IMR-90 (cell line): Measurements from ENCODE around the gene RALGPS1. TPM values are rescaled to one million over a fixed set of nuclear protein-coding genes. Genes with fewer than 3 reads are reported as not detected.

ENCODE experiments used
- ATAC-seq: fragments of 200-7000 bp; cut with Tn5 transposase; 2 replicates; pipeline ENCODE4 v1.9.1; 2020; ENCODE audit warnings: low read depth, mild to moderate bottlenecking, moderate library complexity
- BruUV-seq: library from RNA; stranded (reverse); fragments of 400-500 nt; replicated peaks from 2 replicates; lab custom pipeline; 2021; lab: Mats Ljungman, UMichigan
- CTCF ChIA-PET: fragments of 300-600 bp; formaldehyde crosslinking; extraction: SDS; loops from one replicate; lab custom pipeline; 2021; ENCODE audit warnings: antibody characterized with exemption; lab: Yijun Ruan, JAX
- POLR2A ChIA-PET: fragments of 300-600 bp; sonication (Branson Sonifier 250); formaldehyde crosslinking; loops from one replicate; lab custom pipeline; 2022; ENCODE audit warnings: antibody characterized with exemption; ENCODE audit not compliant: unreplicated experiment; lab: Charles Lee
- DNase-seq: peaks from one replicate; pipeline ENCODE4 v3.0.0; 2013
- H2AFZ ChIP-seq: replicated peaks from 2 replicates; pipeline ENCODE3; 2013; ENCODE audit warnings: low read length, mild to moderate bottlenecking; ENCODE audit not compliant: poor library complexity
- H2AK5ac ChIP-seq: 2 replicates; pipeline ENCODE4 v1.6.1; 2013; ENCODE audit warnings: low read depth, low read length, inconsistent platforms
- H2AK9ac ChIP-seq: replicated peaks from 2 replicates; pipeline ENCODE3; 2013; ENCODE audit warnings: mild to moderate bottlenecking, low read depth, low read length, moderate library complexity; ENCODE audit not compliant: poor library complexity
- H2BK120ac ChIP-seq: 2 replicates; pipeline ENCODE4 v1.6.1; 2013; ENCODE audit warnings: low read depth, low read length, inconsistent platforms
- H2BK15ac ChIP-seq: 3 replicates; pipeline ENCODE4 v1.6.1; 2013; ENCODE audit warnings: low read depth, low read length, inconsistent platforms
- H2BK20ac ChIP-seq: 2 replicates; pipeline ENCODE4 v1.6.1; 2013; ENCODE audit warnings: low read depth, mild to moderate bottlenecking, inconsistent platforms, low read length, moderate library complexity
- H2BK5ac ChIP-seq: 2 replicates; pipeline ENCODE4 v1.6.1; 2013; ENCODE audit warnings: mild to moderate bottlenecking, low read depth, low read length, inconsistent platforms; ENCODE audit not compliant: poor library complexity, severe bottlenecking
- H3K14ac ChIP-seq: replicated peaks from 2 replicates; pipeline ENCODE4 v1.6.1; 2013; ENCODE audit warnings: low read depth, low read length, inconsistent platforms
- H3K18ac ChIP-seq: 2 replicates; pipeline ENCODE4 v1.6.1; 2013; ENCODE audit warnings: low read depth, low read length, control low read depth
- H3K23ac ChIP-seq: 2 replicates; pipeline ENCODE4 v1.6.1; 2013; ENCODE audit warnings: low read depth, low read length, inconsistent platforms
- H3K27ac ChIP-seq: 2 replicates; pipeline ENCODE4 v1.5.1; 2013; ENCODE audit warnings: mild to moderate bottlenecking, control low read depth, low read length; ENCODE audit not compliant: insufficient read depth
- H3K27me3 ChIP-seq: 2 replicates; pipeline ENCODE4 v1.6.1; 2013; ENCODE audit warnings: low read length; ENCODE audit not compliant: control insufficient read depth, insufficient read depth
- H3K36me3 ChIP-seq: 2 replicates; pipeline ENCODE4 v1.6.1; 2013; ENCODE audit warnings: low read length, mixed read lengths; ENCODE audit not compliant: control insufficient read depth, insufficient read depth
- H3K4ac ChIP-seq: 2 replicates; pipeline ENCODE4 v1.6.1; 2013; ENCODE audit warnings: low read depth, low read length, inconsistent platforms
- H3K4me1 ChIP-seq: 2 replicates; pipeline ENCODE4 v1.6.1; 2013; ENCODE audit warnings: low read length, mixed read lengths; ENCODE audit not compliant: control insufficient read depth, insufficient read depth
- H3K4me2 ChIP-seq: 2 replicates; pipeline ENCODE4 v1.6.1; 2013; ENCODE audit warnings: low read depth, mild to moderate bottlenecking, control low read depth, low read length, moderate library complexity
- H3K4me3 ChIP-seq: 2 replicates; pipeline ENCODE4 v1.5.1; 2013; ENCODE audit warnings: low read depth, mild to moderate bottlenecking, control low read depth, low read length, moderate library complexity; ENCODE audit not compliant: insufficient read depth
- H3K56ac ChIP-seq: 2 replicates; pipeline ENCODE4 v1.6.1; 2013; ENCODE audit warnings: low read length, inconsistent platforms; ENCODE audit not compliant: insufficient read depth; ENCODE audit errors: extremely low read depth
- H3K79me1 ChIP-seq, 2 experiments: 2 replicates each; pipeline ENCODE4 v1.6.1; 2013; ENCODE audit warnings: low read length in 2 of 2, inconsistent platforms in 1 of 2, low read depth in 1 of 2
- H3K9ac ChIP-seq: 2 replicates; pipeline ENCODE4 v1.6.1; 2013; ENCODE audit warnings: low read depth, low read length, control low read depth
- H3K9me1 ChIP-seq: 2 replicates; pipeline ENCODE4 v1.6.1; 2013; ENCODE audit warnings: low read length, inconsistent platforms; ENCODE audit not compliant: insufficient read depth
- H3K9me3 ChIP-seq: 2 replicates; pipeline ENCODE4 v1.6.1; 2013; ENCODE audit warnings: low read length; ENCODE audit not compliant: control insufficient read depth, insufficient read depth
- H4K20me1 ChIP-seq: 2 replicates; pipeline ENCODE4 v1.6.1; 2013; ENCODE audit warnings: low read length, inconsistent platforms; ENCODE audit not compliant: insufficient read depth
- H4K5ac ChIP-seq: 2 replicates; pipeline ENCODE4 v1.6.1; 2013; ENCODE audit warnings: mild to moderate bottlenecking, low read depth, low read length, control low read depth
- H4K8ac ChIP-seq, 2 experiments: 2 replicates each; pipeline ENCODE4 v1.6.1; 2013; ENCODE audit warnings: low read depth in 2 of 2, low read length in 2 of 2, control low read depth in 1 of 2, inconsistent platforms in 1 of 2
- H4K91ac ChIP-seq: 2 replicates; pipeline ENCODE4 v1.6.1; 2013; ENCODE audit warnings: low read depth, low read length, inconsistent platforms; ENCODE audit not compliant: insufficient read depth
- BHLHE40 ChIP-seq: fragments of 150-350 bp; IDR thresholded peaks from 2 replicates; pipeline ENCODE4 v1.6.1; 2016; ENCODE audit warnings: mild to moderate bottlenecking, low read depth, low read length
- CEBPB ChIP-seq: IDR thresholded peaks from 2 replicates; pipeline ENCODE4 v1.6.1; 2012; ENCODE audit warnings: low read depth, low read length, improper control_type of control experiment
- CHD1 ChIP-seq: IDR thresholded peaks from 2 replicates; pipeline ENCODE4 v1.6.1; 2012; ENCODE audit warnings: low read depth, low read length, improper control_type of control experiment
- ELK1 ChIP-seq: fragments of 150-350 bp; IDR thresholded peaks from 2 replicates; pipeline ENCODE4 v1.6.1; 2016; ENCODE audit warnings: low read depth, mild to moderate bottlenecking, low read length, moderate library complexity, borderline replicate concordance
- FOS ChIP-seq: fragments of 150-350 bp; IDR thresholded peaks from 2 replicates; pipeline ENCODE4 v1.6.1; 2016; ENCODE audit warnings: low read depth, low read length
- MAFK ChIP-seq: IDR thresholded peaks from 2 replicates; pipeline ENCODE4 v1.6.1; 2012; ENCODE audit warnings: low read depth, low read length, improper control_type of control experiment
- MAZ ChIP-seq: IDR thresholded peaks from 2 replicates; pipeline ENCODE4 v1.6.1; 2012; ENCODE audit warnings: low read depth, mild to moderate bottlenecking, low read length, improper control_type of control experiment, moderate library complexity, borderline replicate concordance
- MXI1 ChIP-seq: IDR thresholded peaks from 2 replicates; pipeline ENCODE4 v1.6.1; 2012; ENCODE audit warnings: low read depth, mild to moderate bottlenecking, low read length, moderate library complexity, borderline replicate concordance
- NFE2L2 ChIP-seq: fragments of 150-350 bp; IDR thresholded peaks from 2 replicates; pipeline ENCODE4 v1.6.1; 2016; ENCODE audit warnings: low read depth, mild to moderate bottlenecking, low read length
- POLR2A ChIP-seq: IDR thresholded peaks from 2 replicates; pipeline ENCODE4 v1.6.1; 2012; ENCODE audit warnings: mild to moderate bottlenecking, low read depth, low read length
- RAD21 ChIP-seq: IDR thresholded peaks from 2 replicates; pipeline ENCODE4 v1.6.1; 2012; ENCODE audit warnings: low read length, improper control_type of control experiment
- RCOR1 ChIP-seq: IDR thresholded peaks from 2 replicates; pipeline ENCODE4 v1.6.1; 2012; ENCODE audit warnings: mild to moderate bottlenecking, low read length, improper control_type of control experiment; ENCODE audit not compliant: insufficient replicate concordance
- RFX5 ChIP-seq: IDR thresholded peaks from 2 replicates; pipeline ENCODE4 v1.8.0; 2012; ENCODE audit warnings: low read depth, mild to moderate bottlenecking, low read length, moderate library complexity
- SMC3 ChIP-seq: fragments of 150-350 bp; IDR thresholded peaks from 2 replicates; pipeline ENCODE4 v1.6.1; 2016; ENCODE audit warnings: low read depth, mild to moderate bottlenecking, antibody characterized with exemption, low read length, moderate library complexity
- WGBS, 2 experiments: methylation state at CpG; one replicate each; pipeline versions ENCODE4 v1.1.5 to v1.1.7; 2013; ENCODE audit warnings: missing lambda C conversion rate in 2 of 2; ENCODE audit not compliant: insufficient read length in 1 of 2; ENCODE audit errors: extremely low coverage in 2 of 2; 5-methylcytosine and 5-hydroxymethylcytosine counted together
- dilution Hi-C: fragments of 300-500 bp; cut with HindIII; formaldehyde crosslinking; loops from one replicate; pipeline ENCODE4 v1.14.3; 2018; ENCODE audit warnings: low sequenced_read_pairs; ENCODE audit not compliant: unreplicated experiment
- in situ Hi-C: fragments of 300-500 bp; cut with MboI; formaldehyde crosslinking; loops from 3 replicates; pipeline ENCODE4 v1.14.3; 2019; ENCODE audit warnings: low sequenced_read_pairs, inconsistent platforms, mixed read lengths
- intact Hi-C: fragments of 100-400 bp; cut with micrococcal nuclease; formaldehyde crosslinking; loops from 2 replicates; pipeline ENCODE4 v1.10.0; 2022
- polyA plus RNA-seq, 3 experiments: library from polyadenylated mRNA; depleted of rRNA; stranded (reverse); fragments of >200 nt; gene quantifications; 2 replicates each; pipeline ENCODE4 v1.2.3, GENCODE V29; 2012; ENCODE audit warnings: low replicate concordance in 1 of 3
- total RNA-seq: library from RNA; depleted of rRNA; stranded (reverse); fragments of >200 nt; gene quantifications from 2 replicates; pipeline ENCODE4 v1.2.3, GENCODE V29; 2012
- TF ChIP-seq, protein P1 (sequence below): conservative IDR thresholded peaks from 2 replicates; pipeline ENCODE4 v1.5.1; 2012; ENCODE audit warnings: mild to moderate bottlenecking, low read depth, low read length, improper control_type of control experiment
- TF ChIP-seq, protein P2 (sequence below): fragments of 150-350 bp; IDR thresholded peaks from 2 replicates; pipeline ENCODE4 v1.6.1; 2017; ENCODE audit warnings: mild to moderate bottlenecking, antibody characterized with exemption, low read length, low read depth

The RALGPS1 gene
- total and polyA plus RNA-seq, 2 of the 4 experiments (the other 2 are of a cell fraction), result 0.90 to 2.8 TPM

DNA sequence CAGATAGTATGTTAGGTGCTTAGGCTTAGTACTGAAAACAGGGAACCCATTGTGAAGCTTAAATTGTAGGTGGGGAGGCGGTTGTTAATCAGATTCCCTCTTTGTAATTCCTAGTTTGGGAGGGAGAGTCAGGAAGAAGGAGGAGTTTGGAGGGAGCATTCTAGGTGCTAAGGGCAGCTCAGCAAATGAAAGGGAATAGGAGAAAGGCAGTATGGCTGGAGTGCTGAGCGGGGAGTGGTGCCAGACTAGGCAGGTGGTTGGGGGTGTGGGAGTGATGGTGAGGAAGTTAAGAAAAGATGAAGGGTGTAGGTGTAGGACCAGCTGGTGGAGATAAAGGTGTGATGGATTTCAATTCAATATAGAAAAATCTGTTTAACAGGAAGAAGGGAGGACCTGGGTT lies 338.9 kb downstream of the RALGPS1 start:
- no peaks in the 10 kb centered on the region for H3K9me1 ChIP-seq
- H3K56ac ChIP-seq, result no peak overlapping the region
- H3K23ac ChIP-seq, result no peak overlapping the region
- in situ Hi-C loops, result no loop called here
- CTCF ChIA-PET, result interaction anchor here (1.2 kb wide), 1 partner anchor 10 kb away, joined by 3 read pairs; no protein-coding TSS in a partner anchor
- H2BK15ac ChIP-seq, result no peak overlapping the region
- H4K5ac ChIP-seq, result no peak overlapping the region
- H2AFZ ChIP-seq, result no peak overlapping the region
- no peak overlapping the region for H3K27ac ChIP-seq
- no peak overlapping the region for H4K91ac ChIP-seq
- H3K18ac ChIP-seq, result no peak overlapping the region
- no peak overlapping the region for H3K9ac ChIP-seq
- TF ChIP-seq BHLHE40 (no peak), ELK1 (no peak), MAFK (no peak), NFE2L2 (no peak), POLR2A (no peak), CHD1 (no peak), RCOR1 (no peak), FOS (no peak), RFX5 (no peak), CEBPB (no peak), RAD21 (no peak), MXI1 (no peak), MAZ (no peak), SMC3 (no peak)
- TF ChIP-seq, protein P1, sequence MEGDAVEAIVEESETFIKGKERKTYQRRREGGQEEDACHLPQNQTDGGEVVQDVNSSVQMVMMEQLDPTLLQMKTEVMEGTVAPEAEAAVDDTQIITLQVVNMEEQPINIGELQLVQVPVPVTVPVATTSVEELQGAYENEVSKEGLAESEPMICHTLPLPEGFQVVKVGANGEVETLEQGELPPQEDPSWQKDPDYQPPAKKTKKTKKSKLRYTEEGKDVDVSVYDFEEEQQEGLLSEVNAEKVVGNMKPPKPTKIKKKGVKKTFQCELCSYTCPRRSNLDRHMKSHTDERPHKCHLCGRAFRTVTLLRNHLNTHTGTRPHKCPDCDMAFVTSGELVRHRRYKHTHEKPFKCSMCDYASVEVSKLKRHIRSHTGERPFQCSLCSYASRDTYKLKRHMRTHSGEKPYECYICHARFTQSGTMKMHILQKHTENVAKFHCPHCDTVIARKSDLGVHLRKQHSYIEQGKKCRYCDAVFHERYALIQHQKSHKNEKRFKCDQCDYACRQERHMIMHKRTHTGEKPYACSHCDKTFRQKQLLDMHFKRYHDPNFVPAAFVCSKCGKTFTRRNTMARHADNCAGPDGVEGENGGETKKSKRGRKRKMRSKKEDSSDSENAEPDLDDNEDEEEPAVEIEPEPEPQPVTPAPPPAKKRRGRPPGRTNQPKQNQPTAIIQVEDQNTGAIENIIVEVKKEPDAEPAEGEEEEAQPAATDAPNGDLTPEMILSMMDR, result no peak
- TF ChIP-seq, protein P2, sequence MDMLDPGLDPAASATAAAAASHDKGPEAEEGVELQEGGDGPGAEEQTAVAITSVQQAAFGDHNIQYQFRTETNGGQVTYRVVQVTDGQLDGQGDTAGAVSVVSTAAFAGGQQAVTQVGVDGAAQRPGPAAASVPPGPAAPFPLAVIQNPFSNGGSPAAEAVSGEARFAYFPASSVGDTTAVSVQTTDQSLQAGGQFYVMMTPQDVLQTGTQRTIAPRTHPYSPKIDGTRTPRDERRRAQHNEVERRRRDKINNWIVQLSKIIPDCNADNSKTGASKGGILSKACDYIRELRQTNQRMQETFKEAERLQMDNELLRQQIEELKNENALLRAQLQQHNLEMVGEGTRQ, result no peak
- no peaks in the 10 kb centered on the region for H3K36me3 ChIP-seq
- H3K79me1 ChIP-seq, result no peaks in the 10 kb centered on the region
- WGBS, 2 experiments, result 75% methylated on average over 1 of the region's 2 CpGs; no CpG with 5 or more reads in 1 of the 2 experiments
- ATAC-seq, result no peak
- no peak overlapping the region for H3K4me2 ChIP-seq
- DNase-seq, result no peak
- H3K4me3 ChIP-seq, result no peak overlapping the region
- H2AK5ac ChIP-seq, result no peak overlapping the region
- dilution Hi-C loops, result no loop called here
- no peaks in the 10 kb centered on the region for H3K9me3 ChIP-seq
- no peaks in the 10 kb centered on the region for H3K27me3 ChIP-seq
- no peak overlapping the region for H3K4ac ChIP-seq
- no peak overlapping the region for H2BK120ac ChIP-seq
- intact Hi-C loops, result no loop called here
- H2BK20ac ChIP-seq, result no peak overlapping the region
- no peak overlapping the region for H3K14ac ChIP-seq
- H4K8ac ChIP-seq, result no peak overlapping the region
- H2BK5ac ChIP-seq, result no peak overlapping the region
- no peaks in the 10 kb centered on the region for H3K4me1 ChIP-seq
- no peak overlapping the region for H2AK9ac ChIP-seq
- no TSS peak for BruUV-seq
- no peaks in the 10 kb centered on the region for H4K20me1 ChIP-seq
- POLR2A ChIA-PET, result no interaction called here
